ENCODE measurements around the gene WDR5B.
"Not testable (repeated sequence)": the region's sequence is repeated elsewhere in the genome, so short reads cannot be mapped to it uniquely, and the experiment has no call there.

WDR5B gene

DNA sequence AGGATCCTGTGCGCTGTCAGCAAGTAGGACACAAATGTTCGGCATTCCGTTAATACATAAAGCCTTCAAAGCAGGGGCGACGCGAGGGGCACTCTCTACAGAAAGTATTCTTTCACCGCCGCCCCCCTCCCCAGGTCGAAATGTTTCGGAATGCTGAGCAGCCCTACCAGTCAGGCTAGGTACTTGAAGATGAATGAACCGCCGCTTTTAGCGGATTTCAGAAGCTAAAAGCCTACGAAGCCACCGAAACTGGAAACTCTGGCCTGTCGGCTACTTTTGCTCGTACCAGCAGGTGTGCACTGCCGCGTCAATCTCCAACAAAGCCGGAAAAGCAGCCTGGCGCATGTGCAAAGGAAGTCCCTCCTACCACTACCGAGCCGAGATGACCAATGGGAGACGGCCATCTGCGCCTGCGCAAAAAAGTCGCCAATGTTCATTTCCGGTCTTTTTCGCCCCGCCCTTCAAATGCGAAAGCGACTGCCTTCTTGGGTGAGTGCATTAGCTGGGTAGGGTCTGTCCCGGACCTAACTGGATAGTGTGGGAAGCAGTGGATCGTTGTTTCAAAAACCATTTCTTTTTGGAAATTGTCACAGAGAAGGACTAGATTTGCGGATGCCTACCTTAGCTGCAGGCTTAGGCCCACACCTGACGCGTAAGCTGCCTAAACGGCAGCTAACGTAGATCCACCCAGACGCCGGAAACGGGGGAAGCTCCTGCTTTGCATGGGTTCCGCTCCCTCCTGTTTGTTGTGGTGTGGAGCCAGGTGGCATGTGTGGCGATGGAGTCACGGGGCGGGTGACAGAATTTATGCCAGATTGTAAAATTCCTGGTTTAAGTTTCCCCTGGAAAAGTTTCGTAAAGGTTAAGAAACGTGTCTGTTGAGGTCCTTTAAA lies at the start of gene WDR5B:
TSS of gene WDR5B (minus strand) at position 301 of the 893 bp plus-strand sequence. CDS start 534 bp downstream, outside the sequence.
- no peak for DNase-seq

DNA sequence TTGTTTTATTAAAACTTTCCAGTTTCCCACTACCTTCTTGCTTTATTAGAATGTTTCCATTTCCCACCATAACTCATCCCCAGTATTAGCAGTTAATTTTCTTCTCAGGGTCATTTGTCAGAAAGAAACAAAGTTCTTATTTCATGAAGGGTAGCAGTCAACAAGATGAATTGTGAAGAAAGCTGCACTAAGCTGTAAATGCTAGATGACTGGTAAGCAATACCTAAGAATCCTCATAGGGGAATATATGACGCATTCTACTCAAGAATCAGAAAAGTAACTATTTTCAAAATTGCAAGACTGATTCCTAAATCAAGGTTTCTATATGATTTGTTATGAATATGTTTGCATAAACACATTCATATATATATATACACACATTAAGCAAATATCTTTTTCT lies 48.8 kb upstream of the WDR5B start:
- DNase-seq = no peak

DNA sequence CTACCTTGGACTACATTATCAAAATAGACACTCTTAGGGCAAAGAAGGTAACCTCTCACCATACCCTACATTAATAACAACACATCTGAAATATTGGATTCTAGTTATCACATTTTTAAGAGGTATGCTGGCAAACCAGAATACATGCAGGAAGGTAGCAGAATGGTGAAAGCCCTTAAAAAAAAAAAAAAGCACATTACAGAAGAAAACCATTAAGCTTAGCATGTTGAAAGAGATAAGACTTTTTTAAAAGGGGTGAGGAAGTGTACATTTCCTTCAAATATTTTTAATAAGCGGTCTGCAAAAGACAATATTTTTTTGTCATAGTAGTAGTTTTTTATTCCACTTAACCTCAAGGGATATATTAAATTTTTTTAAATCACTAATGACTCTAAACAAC lies 46.5 kb upstream of the WDR5B start:
- DNase-seq = no peak

DNA sequence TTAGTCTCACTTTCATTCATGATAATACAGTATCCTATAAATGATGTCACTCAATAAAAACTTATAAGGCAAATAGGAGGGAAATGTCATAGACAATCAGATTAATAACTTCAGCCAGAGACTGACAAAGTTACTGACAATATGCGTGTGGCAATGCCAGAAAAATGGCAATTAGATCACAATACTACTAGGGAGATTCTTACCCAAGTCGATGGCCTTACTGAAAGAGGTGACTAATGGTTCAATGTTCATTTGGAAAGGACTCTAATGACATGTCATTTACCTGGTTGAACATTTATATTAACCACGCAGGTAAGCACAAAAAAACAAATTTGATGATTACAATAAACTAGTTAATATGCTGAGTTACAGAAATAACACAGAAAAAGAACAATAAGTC lies 45.9 kb upstream of the WDR5B start:
- DNase-seq = no peak

DNA sequence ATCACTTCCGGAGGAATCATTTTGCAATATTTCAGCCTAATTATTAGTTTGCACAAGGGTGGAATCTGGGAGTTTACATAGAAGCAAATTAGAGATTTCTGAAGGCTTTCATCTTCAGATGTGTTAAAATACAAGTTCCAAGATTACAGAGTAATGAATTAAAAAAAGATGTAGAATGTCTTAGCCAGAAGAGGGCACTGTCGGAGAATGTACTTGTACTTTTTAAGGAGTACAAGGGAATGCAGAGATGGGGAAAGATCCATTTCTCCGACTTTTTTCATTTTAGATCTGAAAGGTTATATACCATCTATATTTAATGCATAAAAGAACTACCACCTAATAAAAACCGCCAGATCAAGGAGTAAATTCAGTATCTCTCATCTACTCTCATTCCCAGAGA lies 43.1 kb upstream of the WDR5B start:
- DNase-seq = no peak

DNA sequence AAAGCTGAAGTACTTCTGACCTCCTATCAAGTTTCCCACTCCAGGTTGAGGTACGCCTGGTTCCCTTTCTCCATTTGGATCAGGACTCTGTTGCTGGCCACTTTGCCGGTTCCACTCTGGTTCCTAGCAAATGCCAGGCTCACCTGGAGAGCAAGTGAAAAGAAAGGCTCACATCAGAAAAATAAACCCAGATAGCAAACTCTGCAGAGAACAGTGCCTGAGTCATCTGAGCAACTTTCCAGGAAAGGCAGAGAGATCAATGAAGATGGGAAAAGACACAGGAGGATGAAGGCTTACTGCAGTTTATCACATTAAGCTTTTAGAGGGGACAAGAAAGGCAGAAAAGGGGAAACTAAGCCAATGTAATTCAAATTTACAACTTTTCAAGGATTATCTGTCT lies 41.8 kb upstream of the WDR5B start:
- no peak for DNase-seq

DNA sequence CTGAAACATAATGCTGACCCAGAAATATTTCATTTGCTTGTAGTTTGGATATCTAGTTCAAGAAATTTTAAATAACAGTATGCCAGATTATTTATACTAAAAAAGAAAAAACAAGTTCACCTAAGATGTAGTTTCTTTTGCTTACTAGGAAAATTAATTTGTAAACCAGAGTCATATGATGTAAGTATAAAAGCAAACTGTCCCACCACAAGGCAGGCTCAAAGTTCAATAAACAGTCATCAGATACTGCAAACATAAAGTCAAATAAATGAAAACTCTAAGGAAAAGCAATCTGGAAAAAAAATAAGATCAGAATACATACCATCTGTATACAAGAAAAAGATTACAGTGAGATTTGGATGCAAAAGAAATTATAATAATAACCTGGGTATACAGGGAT lies 40.2 kb upstream of the WDR5B start:
- no peak for DNase-seq

DNA sequence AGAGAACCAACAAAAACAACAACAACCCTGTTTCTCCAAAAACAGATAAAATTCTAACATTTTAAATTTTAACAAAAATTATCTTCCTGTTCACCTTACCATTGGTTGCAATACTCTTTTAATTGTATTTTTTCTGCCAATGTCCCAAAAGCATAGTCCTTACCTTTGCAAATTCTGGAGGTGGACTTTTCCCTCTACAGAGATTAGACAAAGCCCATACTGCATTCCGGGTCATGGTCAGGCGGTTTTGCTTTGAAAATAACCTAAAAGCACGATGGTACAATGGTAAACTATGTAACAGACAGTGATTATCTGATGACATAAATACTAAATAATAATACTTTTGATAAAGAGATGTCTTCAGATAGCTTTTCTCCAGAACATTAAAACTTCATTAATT lies 35.5 kb upstream of the WDR5B start:
- no peak for DNase-seq

DNA sequence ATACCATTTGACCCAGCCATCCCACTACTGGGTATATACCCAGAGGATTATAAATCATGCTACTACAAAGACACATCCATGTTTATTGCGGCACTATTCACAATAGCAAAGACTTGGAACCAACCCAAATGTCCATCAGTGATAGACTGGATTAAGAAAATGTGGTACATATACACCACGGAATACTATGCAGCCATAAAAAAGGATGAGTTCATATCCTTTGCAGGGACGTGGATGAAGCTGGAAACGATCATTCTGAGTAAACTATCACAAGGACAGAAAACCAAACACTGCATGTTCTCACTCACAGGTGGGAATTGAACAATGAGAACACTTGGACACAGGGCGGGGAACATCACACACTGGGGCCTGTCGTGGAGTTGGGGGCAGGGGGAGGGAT lies 32.4 kb upstream of the WDR5B start:
- not testable (repeated sequence) for DNase-seq

DNA sequence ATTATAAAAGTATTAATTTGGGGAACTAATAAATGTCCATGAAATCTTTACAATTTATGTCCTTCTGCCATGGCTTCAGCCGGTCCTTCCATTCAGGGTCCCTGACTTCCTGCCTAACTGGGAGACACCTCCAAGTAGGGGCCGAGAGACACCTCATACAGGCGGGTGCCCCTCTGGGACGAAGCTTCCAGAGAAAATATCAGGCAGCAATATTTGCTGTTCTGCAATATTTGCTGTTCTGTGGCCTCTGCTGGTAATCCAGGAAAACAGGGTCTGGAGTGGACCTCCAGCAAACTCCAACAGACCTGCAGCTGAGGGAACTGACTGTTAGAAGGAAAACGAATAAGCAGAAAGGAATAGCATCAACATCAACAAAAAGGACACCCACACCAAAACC lies 28.6 kb upstream of the WDR5B start:
- not testable (repeated sequence) for DNase-seq

DNA sequence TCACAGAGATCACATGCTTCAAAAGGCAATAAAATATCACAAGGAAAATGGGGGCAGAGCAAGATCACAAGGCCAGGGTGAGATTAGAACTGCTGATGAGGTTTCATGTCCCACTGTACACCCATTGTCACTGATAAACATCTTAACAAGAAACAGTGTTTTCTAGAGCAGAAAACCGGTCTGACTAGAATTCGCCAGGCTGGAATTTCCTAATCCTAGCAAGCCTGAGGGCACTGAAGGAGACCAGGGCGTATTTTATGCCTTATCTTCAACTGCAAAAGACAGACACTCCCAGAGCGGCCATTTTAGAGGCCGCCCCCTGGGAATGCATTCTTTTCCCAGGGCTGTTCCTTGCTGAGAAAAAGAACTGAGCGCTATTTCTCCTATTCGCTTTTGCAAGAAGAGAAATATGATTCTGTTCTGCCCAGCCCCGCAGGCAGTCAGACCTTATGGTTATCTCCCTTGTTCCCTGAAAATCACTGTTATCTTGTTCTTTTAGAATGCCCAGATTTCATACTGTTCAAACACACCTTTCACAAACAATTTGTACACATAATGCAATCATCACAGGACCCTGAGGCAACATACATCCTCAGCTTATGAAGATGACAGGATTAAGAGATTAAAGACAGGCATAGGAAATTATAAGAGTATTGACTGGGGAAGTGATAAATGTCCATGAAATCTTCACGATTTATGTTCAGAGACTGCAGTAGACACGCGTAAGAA lies 28.1 kb upstream of the WDR5B start:
- DNase-seq = not testable (repeated sequence)

DNA sequence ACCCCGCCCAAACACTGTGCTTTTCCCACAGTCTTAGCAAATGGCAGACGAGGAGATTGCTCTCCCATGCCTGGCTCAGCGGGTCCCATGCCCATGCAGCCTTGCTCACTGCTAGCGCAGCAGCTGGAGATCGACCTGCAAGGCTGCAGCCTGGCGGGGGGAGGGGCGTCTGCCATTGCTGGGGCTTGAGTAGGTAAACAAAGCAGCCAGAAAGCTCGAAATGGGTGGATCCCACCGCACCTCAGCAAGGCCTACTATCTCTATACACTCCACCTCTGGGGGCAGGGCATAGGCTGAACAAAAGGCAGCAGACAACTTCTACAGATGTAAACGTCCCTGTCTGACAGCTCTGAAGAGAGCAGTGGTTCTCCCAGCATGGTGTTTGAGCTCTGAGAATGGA lies 27.2 kb upstream of the WDR5B start:
- no peak for DNase-seq

DNA sequence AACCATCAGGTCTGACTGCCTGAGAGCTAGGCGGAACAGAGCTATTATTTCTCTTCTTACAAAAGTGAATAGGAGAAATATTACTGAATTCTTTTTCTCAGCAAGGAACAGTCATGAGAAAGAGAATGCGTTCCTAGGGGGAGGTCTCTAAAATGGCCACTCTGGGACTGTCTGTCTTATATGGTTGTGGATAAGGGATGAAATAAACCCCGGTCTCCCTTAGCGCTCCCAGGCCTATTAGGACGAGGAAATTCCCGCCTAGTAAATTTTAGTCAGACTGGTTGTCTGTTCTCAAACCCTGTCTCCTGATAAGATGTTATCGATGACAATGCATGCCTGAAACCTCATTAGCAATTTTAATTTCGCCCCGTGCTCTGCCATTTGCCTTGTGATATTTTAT lies 20.1 kb upstream of the WDR5B start:
- DNase-seq = no peak

DNA sequence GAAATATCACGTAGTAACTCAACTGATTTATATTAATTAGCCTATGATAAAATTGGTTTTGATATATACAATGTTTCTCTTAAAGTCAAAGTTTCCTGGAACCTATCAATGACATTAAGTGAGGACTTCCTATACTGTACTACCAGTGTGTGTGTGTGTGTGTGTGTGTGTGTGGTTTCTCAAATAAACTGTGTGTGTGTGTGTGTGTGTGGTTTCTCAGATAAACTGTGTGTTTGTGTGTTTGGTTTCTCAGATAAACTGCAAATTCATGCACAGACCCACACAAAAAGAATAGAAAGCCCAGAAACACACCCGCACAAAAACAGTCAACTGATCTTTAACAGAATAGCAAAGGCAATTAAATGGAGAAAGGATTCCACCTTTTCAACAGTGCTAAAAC lies 14.5 kb upstream of the WDR5B start:
- DNase-seq = no peak

DNA sequence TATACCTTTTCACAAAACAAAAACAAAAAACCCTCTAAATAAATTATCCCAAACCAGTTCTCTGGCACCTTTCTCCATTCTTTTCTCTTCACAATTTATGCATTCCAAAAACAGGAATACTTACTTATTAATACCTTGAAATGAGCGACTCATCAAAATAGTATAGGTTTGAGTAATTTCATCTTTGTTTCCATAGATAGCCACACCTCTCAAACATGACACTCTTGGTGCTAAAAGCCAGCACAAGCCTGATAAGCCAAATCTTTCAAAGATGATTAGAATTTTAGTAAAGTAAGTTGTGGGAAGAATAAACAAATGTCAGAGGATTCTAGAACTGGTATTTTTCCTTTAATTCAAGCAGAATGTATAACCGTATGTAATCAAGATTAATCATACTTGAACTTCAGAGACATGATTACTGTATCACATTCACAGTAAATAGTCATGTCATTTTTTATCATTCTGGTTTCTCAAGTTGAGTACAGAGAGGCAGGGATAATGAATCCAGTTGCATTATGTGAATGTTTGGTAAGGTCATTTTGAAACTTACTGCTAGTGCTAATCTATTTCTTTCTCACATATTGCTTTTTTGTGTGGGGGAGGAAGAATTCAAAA lies 12.1 kb upstream of the WDR5B start:
- DNase-seq = no peak

DNA sequence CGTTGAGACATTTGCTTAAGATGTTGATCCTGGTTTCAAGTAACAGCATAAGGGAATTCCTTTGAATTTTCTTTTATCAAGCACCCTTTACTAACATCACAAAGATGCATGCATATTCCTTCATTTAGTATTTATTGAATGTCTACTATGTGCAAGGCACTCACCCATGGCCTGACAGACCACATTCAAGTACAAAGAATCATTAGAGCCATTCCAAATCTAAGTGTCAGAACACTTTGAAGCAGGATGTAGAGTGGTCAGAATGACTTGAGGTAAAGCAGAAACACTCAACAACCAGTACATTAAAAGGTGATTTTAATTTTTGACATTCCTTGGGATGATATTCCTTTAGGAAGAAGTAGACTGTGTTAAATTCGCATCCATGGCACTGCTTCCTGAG lies 6.0 kb upstream of the WDR5B start:
- no peak for DNase-seq

DNA sequence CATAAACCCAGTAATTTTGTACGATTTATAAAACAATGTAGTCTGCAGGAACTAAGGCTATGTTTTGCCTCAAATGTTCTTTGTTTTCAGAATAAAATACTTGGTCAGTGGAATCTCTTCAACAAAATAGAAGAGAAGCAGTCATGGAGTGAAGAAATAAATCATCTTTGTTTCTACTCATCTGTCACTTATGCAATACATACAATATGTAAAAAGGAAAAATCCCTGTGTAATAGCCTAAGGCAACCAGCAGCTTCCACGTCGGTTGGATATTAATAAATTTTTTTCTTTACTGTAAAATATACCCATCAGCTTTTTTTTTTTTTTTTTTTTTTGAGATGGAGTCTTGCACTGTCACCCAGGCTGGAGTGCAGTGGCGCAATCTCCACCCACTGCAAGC lies 5.2 kb upstream of the WDR5B start:
- DNase-seq = no peak

DNA sequence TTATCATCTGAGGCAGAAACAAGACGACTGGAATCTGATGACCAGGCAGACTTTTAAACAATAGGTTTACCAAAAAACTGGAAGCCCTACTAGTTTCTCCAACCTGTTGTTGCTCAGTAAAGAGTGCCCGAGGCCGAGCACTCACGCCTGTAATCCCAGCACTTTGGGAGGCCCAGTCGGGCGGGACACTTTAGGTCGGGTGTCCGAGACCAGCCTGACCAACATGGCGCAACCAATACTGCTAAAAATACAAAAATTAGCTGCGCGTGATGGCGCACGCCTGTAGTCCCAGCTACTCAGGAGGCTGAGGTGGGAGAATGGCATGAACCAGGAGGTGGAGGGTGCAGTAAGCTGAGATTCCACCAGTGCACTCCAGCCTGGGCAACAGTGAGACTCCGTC lies 1.1 kb upstream of the WDR5B start:
- DNase-seq = no peak

DNA sequence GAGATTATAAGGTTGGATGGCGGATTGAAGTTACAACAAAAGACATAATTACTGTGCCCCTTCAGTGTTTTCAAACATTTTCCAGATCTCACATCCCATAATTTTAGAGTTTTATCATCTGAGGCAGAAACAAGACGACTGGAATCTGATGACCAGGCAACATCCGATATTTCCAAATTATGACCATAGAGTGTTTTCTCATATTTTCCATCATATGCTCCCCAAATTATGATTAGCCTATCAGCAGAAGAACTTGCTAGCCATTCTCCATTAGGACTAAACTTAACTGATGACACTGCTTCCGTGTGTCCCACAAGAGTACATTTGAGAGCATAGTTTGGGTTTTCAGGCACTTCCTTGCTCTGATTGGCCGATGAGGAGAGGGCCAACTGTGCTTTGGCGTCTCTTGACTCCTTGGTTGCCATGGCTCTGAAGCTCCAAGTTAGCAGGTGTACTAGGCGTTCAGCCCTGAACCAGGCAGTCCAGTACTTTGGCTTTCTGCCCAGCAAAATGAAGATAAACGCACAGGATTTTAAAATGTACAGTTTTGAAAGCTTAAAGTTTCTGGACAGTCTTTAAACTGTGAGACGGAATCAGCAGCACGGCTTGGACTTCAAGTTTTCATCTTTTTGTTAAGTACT lies 638 bp downstream of the WDR5B start:
- DNase-seq = no peak

DNA sequence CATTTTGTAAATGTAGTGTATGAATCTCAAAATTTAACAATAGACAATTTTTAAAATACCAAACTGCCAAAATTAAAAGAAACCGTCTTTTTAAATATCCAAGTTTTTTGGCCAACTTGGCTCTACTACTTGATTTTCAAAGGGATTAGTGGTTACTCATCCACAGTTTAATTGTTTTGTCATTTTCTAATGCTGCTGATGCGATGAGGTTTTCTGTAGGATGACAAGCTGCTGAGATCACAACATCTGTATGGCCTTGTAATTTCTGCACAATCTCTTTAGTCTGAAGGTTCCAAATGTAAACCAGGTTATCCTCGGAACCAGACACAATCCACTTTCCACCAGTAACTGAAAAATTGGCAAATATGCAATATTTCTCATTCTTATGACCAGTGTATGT lies 1.5 kb downstream of the WDR5B start:
- DNase-seq = no peak

DNA sequence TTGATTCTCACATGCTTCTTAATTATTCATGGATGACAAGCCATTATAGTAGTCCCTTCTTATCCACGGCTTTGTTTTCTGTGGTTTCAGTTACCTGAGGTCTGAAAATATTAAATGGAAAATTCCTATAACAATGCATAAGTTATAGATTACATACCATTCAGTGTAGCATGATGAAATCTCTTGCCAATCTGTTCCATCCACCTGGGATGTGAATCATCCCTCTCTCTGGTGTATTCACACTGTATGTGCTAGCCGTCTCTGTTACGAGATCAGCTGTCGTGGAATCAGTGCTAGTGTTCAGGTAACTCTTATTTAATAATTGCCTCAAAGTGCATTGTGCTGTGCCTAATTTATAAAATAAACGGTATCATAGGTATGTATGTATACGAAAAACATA lies 5.2 kb downstream of the WDR5B start:
- DNase-seq = no peak

DNA sequence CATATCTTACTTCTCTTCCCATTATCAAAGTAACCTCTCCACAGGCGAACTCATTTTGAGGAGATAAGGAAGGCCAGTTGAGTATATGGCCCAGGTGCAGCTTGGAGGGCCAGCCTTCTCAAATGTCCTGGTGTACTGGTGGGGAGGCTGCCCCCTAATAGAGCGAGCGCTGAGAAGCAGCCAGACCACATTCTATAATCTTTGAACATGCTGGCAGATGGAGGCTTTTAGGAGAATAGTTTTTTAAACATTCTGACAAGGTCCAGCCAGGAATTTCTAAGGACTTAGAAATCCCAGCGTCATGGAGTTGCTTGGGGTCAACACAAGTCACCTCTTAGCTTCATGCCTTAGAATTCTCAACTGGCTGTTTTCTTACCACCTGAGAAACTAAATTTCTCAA lies 5.8 kb downstream of the WDR5B start:
- no peak for DNase-seq

DNA sequence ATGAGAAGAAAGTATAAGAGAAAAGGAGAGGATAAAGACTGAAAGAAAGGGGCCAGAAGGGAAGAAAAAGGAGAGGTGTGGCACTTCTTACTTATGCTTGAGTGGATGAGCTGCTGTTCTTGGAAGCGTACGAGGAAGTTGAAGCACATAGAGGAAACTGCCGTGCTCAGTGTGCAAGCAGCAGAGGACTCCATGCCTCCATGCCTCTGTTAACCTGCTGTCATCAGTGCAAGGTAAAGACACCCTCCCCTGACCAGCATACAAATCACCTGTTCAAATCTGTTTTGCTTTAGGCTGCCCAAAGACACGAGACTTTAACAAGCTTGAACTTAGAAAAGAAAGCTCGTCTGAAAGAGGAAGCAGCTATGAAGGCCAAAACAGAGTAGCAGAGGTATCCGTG lies 6.4 kb downstream of the WDR5B start:
- no peak for DNase-seq

Data from C1 segment of cervical spinal cord (tissue), 14 donors.